ENCODE results near the gene RTN4RL1.
"Not testable (repeated sequence)": the region's sequence is repeated elsewhere in the genome, so short reads cannot be mapped to it uniquely, and the experiment has no call there.

RTN4RL1 gene

DNA sequence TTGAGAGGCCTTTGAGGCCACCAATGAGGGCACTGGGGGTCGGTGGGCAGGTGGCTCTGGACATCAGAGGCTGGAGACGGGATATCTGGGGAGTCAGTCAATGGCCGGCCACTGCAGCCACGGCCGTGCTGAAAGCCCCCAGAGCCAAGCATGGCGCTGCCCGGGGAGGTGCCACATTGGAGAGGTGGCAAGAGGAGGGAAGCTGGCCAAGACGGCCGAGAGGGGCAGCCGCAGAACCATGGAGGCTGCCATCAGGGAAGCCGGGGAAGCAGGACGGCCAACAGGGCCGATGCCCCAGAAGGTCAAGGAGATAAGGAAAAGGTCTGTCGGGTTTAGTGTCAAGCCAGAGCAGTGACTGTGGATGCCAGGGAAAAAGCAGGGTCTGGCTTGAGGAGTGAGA lies 9.8 kb downstream of the RTN4RL1 start:
- TF ChIP-seq, protein P1, sequence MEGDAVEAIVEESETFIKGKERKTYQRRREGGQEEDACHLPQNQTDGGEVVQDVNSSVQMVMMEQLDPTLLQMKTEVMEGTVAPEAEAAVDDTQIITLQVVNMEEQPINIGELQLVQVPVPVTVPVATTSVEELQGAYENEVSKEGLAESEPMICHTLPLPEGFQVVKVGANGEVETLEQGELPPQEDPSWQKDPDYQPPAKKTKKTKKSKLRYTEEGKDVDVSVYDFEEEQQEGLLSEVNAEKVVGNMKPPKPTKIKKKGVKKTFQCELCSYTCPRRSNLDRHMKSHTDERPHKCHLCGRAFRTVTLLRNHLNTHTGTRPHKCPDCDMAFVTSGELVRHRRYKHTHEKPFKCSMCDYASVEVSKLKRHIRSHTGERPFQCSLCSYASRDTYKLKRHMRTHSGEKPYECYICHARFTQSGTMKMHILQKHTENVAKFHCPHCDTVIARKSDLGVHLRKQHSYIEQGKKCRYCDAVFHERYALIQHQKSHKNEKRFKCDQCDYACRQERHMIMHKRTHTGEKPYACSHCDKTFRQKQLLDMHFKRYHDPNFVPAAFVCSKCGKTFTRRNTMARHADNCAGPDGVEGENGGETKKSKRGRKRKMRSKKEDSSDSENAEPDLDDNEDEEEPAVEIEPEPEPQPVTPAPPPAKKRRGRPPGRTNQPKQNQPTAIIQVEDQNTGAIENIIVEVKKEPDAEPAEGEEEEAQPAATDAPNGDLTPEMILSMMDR (IDR thresholded peaks at IDR 0.05; ENCODE audit: borderline replicate concordance, insufficient read depth, low read depth, low read length), result no peak
- H3K4me3 ChIP-seq (ENCODE audit: low read depth, low read length), result no peak overlapping the region

DNA sequence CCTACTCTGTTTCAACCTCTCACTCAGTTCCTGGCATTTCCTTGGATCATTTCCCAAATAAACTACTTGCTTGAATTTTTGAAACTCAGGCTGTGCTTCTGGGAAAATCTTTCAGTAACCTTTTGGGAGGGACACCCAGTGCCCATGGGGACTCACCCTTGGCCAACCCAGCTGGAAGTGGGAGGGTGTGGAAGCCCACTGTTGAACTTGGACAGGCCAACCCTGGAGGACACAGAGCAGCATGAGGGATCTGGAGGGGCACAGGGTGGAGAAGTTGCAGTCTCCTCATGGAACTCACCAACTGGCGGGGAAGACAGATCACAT lies 11.2 kb downstream of the RTN4RL1 start:
- no peak overlapping the region for H3K4me3 ChIP-seq (ENCODE audit: low read depth, low read length)
- TF ChIP-seq, protein P1 (IDR thresholded peaks at IDR 0.05; ENCODE audit: borderline replicate concordance, insufficient read depth, low read depth, low read length), result no peak

DNA sequence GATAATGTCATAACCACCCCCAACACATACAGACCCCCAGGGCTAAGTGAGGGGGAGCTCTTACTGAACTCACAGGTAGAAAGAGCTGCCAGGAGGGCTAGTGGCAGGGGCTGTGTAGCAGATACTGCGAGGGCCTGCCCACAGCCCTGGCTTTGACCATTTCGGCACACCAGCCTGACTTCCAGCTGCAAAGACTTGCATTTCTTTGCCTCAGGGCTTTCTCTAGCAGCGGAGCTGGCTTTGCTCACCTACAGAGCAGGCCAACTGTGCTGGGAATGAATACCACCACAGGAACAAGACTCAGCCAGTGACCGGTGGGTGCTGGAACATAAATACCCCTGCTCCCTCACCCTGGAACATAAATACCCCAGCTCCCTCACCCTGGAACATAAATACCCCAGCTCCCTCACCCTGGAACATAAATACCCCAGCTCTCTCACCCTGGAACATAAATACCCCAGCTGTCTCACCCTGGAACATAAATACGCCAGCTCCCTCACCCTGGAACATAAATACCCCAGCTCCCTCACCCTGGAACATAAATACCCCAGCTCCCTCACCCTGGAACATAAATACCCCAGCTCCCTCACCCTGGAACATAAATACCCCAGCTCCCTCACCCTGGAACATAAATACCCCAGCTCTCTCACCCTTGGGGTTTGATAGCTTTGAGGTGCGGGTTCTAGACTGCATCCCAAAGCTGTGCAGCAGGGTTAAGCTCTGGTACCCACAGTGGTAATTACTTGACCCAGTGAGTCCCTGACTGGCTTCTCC lies 11.7 kb downstream of the RTN4RL1 start:
- not testable (repeated sequence) for H3K4me3 ChIP-seq (ENCODE audit: low read depth, low read length)

DNA sequence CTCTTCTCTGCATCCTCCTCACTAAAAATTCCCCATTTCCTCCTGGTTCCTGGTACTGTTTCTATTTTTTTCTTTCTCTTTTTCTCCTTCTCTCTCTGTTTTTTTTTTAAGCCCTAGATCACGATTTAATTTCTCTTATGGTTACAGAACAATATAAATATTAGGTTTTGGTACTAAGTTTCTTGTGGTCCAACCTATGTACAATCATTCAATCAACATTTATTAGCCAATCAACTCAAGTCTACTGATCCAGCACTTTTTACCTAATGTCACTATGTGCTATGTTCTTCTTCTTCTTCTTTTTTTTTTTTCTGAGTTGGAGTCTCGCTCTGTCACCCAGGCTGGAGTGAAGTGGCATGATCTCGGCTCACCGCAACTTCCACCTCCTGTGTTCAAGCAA lies 12.6 kb downstream of the RTN4RL1 start:
- TF ChIP-seq, protein P1 (IDR thresholded peaks at IDR 0.05; ENCODE audit: borderline replicate concordance, insufficient read depth, low read depth, low read length), result no peak
- H3K4me3 ChIP-seq (ENCODE audit: low read depth, low read length), result no peak overlapping the region

DNA sequence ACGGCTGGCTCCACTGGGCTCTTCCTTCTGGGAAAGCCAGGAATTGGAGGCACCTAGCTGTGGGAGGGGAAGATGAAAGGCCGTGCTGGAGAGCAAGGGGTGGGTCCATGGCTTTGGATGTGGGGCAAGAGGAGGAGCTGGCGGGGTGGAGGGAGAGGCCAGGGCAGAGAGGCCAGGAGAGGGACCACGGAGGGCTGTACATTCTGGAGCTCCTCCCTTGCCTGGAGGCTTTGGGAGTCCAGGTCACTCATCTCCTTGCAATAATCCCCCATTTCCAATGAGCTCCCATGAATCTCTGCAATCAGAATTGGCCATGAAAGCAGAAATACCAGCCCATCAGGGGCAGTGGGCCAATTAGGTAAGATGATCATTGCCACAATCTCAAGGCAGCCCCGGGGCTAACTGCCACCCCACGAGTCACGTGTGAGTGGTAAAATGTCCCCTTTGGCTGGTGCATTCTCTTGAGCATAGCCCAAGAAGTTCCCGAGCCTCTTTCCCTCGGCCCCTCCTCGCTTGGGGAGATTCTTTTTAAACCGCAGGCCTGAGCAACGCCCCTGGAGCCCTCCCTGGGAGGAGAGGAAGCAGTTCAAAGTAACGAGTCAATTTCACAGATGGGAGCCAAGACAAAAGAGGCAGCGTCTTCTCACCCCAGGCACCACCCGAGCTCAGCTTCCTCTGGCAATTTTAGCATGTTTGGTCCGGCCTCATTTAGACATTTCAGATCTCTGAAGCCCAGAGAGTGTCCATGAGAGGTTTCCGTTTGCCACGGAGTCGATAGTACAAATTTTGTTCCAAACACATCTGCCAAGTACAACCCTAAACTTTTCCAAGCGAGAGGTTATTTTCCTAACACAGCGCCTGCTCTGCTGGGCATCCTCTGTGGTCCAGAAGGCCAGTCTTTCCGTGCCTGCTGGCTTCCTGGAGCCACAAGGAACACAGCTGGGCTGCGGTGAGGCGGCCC lies 13.4 kb downstream of the RTN4RL1 start:
- TF ChIP-seq, protein P1 (IDR thresholded peaks at IDR 0.05; ENCODE audit: borderline replicate concordance, insufficient read depth, low read depth, low read length), result no peak
- no peak overlapping the region for H3K4me3 ChIP-seq (ENCODE audit: low read depth, low read length)

DNA sequence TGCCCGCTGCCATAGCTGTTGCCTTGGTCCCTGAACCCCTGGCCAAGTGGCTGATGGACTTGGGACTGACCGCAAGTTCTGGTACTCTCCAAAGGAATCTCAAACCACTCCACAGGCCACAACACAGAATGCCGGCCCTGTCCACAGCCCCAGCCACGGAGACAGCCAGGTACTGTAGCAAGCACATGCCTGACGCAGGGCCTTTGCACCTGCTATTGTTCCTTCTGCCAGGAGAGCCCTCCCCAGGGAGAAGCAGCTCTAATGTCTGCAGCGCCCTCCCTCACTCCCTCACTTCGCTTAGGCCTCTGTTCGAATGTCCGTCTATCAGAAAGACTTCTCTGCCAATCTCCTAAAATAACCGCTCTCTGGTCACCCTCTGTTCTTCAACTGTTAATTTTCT lies 15.4 kb downstream of the RTN4RL1 start:
- TF ChIP-seq, protein P1 (IDR thresholded peaks at IDR 0.05; ENCODE audit: borderline replicate concordance, insufficient read depth, low read depth, low read length), result no peak
- no peak overlapping the region for H3K4me3 ChIP-seq (ENCODE audit: low read depth, low read length)

DNA sequence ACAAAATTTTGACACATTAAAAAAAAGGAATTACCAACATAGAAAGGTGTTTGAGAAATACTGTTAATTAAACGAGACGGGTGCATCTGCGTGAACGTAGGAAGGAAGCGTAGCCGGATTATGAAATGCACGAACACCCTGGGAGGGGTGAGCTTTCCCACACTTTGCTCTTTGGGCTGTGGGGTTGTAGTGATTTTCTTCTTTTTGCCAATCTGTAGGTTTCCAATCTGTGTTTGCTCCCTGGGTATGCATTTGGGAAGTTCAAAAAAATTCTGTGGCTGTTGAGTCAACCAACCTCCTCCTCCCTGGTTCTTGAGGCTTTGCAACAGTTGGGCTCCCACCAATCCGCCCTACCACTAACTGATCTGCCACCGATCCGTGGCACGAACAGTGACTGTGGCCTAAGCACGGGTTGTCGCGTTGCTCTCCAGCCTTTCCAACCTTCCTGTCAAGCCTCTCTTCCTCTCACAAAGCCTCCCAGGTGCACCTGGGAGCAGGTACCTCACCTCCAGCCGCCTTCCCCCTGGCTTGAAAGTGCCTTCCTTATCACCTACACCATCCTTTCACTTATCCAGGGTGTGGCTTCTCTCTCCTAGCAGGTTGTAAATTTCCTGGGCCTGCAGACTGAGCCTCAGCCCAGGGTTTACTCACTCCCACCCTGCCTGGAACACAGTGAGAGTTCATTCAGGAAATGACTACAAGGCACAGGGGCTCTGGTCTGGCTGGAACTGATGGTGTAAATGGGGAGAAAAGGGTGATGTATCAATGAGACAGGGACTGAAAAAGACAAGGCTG lies 16.6 kb downstream of the RTN4RL1 start:
- TF ChIP-seq, protein P1 (IDR thresholded peaks at IDR 0.05; ENCODE audit: borderline replicate concordance, insufficient read depth, low read depth, low read length), result no peak
- H3K4me3 ChIP-seq (ENCODE audit: low read depth, low read length), result no peak overlapping the region
